Adipocyte (in vitro differentiated cells): Measurements from ENCODE around the gene PWWP2A.
"Not testable (repeated sequence)": the region's sequence is repeated elsewhere in the genome, so short reads cannot be mapped to it uniquely, and the experiment has no call there.

Experiments used
- DNase-seq: peaks from one replicate; pipeline ENCODE4 v3.0.0-alpha.2; 2015; ENCODE audit warnings: low read depth
- H3K27me3 ChIP-seq: replicated peaks from 2 replicates; pipeline ENCODE4 v1.7.0; 2013; ENCODE audit warnings: mild to moderate bottlenecking, low read length, moderate library complexity; ENCODE audit not compliant: control insufficient read depth, insufficient read depth
- H3K36me3 ChIP-seq: 2 replicates; pipeline ENCODE4 v1.7.0; 2013; ENCODE audit warnings: low read length, mild to moderate bottlenecking, moderate library complexity; ENCODE audit not compliant: control insufficient read depth, insufficient read depth, severe bottlenecking
- H3K4me1 ChIP-seq: 2 replicates; pipeline ENCODE4 v1.7.0; 2013; ENCODE audit warnings: mild to moderate bottlenecking, low read length, moderate library complexity; ENCODE audit not compliant: control insufficient read depth, insufficient read depth
- H3K4me3 ChIP-seq: 2 replicates; pipeline ENCODE4 v1.7.0; 2013; ENCODE audit warnings: mild to moderate bottlenecking, low read length, moderate library complexity
- H3K9ac ChIP-seq: 2 replicates; pipeline ENCODE4 v1.7.0; 2013; ENCODE audit warnings: mild to moderate bottlenecking, low read length, moderate library complexity
- H3K9me3 ChIP-seq: 2 replicates; pipeline ENCODE4 v1.7.0; 2013; ENCODE audit warnings: mild to moderate bottlenecking, low read length, moderate library complexity; ENCODE audit not compliant: control insufficient read depth

PWWP2A gene

DNA sequence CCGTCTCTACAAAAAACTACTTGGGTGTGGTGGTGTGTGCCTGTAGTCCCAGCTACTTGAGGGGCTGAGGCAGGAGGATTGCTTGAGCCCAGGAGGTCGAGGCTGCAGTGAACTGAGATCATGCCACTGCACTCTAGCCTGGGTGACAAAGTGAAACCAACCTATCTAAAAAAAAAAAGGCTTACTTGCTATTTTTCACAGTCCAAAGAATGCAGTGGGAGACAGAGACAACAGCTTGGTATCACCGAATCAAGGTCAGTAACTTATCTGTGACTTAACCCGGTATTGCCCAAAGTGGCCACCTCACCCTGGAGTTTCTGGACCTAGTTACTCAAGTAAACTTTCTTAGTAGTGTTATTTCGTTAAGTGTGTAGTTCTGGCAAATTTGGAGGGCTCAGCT, 50.1 kb downstream of the PWWP2A start:
- not testable (repeated sequence) for H3K9ac ChIP-seq, H3K27me3 ChIP-seq, H3K4me3 ChIP-seq, DNase-seq, H3K9me3 ChIP-seq
- Histone ChIP-seq H3K4me1 (peaks cover 13% of the 10 kb centered on the region), H3K36me3 (peaks cover 29% of the 10 kb centered on the region)

DNA sequence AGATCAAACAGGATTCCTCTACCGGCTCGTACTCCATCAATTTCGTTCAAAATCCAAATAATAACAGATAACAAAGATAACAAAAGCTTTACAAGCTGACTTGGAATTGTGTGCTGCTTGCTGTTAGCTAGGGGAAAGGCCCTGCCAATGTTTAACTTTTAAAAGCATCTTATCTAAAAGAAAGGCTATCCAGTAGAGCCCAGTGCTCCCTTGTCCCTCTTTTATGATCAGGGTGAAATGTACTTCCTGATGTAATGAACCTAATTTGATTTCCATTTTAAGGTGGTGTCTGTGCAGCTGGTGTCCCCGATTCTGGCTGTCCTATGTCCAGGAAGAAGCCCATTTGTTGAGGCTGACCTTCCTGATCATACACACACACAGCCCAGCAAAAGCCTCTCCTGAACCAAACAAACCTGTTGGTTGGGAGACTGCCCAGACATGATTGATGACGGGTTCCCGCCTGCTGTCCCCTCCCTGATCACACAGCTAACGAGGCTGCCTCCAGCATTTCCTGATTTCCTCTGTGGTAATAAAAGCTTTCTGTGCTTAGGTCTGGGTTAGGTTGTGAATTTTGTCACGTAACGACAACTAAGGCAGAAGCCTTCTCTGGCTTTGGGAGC, 54.1 kb downstream of the PWWP2A start:
- H3K27me3 ChIP-seq, result no peaks in the 10 kb centered on the region
- H3K4me1 ChIP-seq, result peaks cover 8% of the 10 kb centered on the region
- peaks cover 38% of the 10 kb centered on the region for H3K36me3 ChIP-seq
- no peaks in the 10 kb centered on the region for H3K9me3 ChIP-seq
- DNase-seq, result no peak
- no peak overlapping the region for H3K4me3 ChIP-seq
- no peak overlapping the region for H3K9ac ChIP-seq

DNA sequence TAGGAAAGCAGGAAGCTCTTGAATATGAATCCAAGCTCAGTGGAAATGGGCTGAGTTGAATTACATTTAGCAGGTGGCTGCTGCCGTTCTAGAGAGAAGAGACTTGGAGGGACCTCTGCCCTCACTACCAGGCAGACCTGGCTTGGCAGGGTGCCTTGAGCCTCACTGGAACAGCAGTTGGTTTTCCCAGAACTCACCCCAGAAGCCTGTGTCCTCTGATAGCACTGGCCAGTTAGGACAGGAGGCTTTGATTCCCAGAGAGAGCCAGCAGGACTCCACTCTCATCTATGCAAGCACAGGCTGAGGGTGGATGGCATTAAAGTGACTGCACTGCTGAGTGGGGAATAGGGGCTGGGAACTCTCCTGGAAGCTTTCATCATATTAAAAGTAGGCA, 54.8 kb downstream of the PWWP2A start:
- peaks cover 40% of the 10 kb centered on the region for H3K36me3 ChIP-seq
- DNase-seq, result no peak
- H3K4me1 ChIP-seq, result peaks cover 11% of the 10 kb centered on the region
- no peak overlapping the region for H3K9ac ChIP-seq
- no peaks in the 10 kb centered on the region for H3K9me3 ChIP-seq
- no peak overlapping the region for H3K4me3 ChIP-seq
- no peaks in the 10 kb centered on the region for H3K27me3 ChIP-seq

DNA sequence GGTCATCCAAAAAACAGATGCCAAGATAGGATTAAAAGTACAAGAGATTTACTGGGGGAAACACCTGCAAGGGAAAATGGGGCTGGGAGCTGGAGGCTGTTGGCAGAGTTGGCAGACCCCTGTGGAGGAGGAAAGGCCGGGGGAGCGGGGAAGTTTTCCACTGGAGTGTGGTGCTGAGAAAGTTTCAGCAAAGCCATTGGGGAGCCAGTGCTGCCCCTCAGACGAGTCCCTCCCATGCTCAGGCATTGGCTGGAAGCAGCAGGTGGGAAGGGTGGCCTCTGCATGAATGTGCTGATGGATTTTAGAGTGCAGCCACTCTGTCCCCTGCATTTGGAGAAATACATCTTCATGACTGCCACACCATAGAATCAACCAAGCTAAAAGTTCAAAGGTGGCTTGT, 57.5 kb downstream of the PWWP2A start:
- no peak for DNase-seq
- peaks cover 37% of the 10 kb centered on the region for H3K36me3 ChIP-seq

DNA sequence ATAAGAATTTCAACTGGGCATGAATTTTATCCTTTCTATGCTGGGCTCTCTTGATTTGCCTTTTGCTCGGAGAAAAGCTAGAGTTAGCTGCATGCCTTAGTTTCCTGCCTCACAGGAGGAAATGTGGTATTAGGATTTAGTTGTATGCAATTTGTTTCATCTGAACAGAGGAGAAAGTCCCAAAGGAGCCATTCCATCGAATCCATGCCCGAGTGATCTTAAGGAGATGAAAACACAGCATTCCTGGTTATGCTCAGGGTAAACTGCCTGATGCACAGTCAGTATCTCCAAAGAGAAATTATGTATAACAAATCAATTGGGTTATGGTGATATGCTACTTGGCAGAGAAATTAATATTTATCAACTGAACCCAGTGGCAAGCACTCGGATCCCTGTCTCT, 59.2 kb downstream of the PWWP2A start:
- H3K9ac ChIP-seq, result no peak overlapping the region
- peaks cover 40% of the 10 kb centered on the region for H3K36me3 ChIP-seq
- H3K4me3 ChIP-seq, result no peak overlapping the region
- DNase-seq, result no peak
- H3K27me3 ChIP-seq, result no peaks in the 10 kb centered on the region
- peaks cover 12% of the 10 kb centered on the region for H3K4me1 ChIP-seq
- no peaks in the 10 kb centered on the region for H3K9me3 ChIP-seq

More for the DNA sequence above, 57.5 kb downstream of the PWWP2A start:
- Histone ChIP-seq H3K9me3 (no peaks in the 10 kb centered on the region), H3K4me3 (no peak overlapping the region), H3K27me3 (no peaks in the 10 kb centered on the region), H3K4me1 (peaks cover 11% of the 10 kb centered on the region), H3K9ac (no peak overlapping the region)

DNA sequence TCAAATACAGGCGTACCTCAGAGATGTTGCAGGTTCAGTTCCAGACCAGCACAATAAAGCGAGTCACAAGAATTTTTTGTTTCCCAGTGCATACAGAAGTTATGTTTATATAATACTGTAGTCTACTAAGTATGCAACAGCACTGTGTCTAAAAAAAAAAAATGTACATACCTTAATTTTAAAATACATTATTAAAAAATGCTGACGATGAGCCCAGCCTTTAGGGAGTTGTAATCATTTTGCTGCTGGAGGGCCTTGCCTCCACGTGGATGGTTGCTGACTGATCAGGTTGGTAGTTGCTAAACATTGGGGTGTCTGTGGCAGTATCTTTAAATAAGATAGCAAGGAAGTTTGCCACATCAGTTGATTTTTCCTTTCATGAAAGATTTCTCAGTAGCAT, 62.0 kb downstream of the PWWP2A start:
- peaks cover 41% of the 10 kb centered on the region for H3K36me3 ChIP-seq
- H3K4me3 ChIP-seq, result no peak overlapping the region
- no peaks in the 10 kb centered on the region for H3K9me3 ChIP-seq
- DNase-seq, result no peak
- H3K27me3 ChIP-seq, result no peaks in the 10 kb centered on the region
- H3K4me1 ChIP-seq, result peaks cover 21% of the 10 kb centered on the region
- H3K9ac ChIP-seq, result no peak overlapping the region

DNA sequence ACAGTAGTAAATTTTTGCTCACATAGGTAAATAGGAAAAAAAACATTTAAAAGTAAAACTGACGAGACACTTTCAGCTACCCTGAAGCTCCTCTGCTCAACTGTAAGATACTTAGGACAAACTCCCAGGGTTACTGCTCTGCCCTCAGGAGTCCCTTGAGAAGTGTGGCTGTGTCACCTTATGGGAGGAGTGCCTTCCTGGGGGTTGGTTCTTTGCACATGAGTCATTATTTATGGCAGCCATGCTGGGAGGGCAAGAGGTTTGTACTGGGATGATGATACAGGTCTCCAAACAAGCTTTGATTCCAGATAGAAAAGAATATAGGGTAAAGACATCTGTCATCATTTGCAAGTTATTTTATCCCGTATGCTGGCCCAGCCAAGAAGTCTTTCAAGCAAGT, 64.4 kb downstream of the PWWP2A start:
- DNase-seq, result no peak
- H3K36me3 ChIP-seq, result peaks cover 55% of the 10 kb centered on the region
- H3K9ac ChIP-seq, result no peak overlapping the region
- H3K9me3 ChIP-seq, result no peaks in the 10 kb centered on the region
- peaks cover 13% of the 10 kb centered on the region for H3K4me1 ChIP-seq
- H3K27me3 ChIP-seq, result no peaks in the 10 kb centered on the region
- no peak overlapping the region for H3K4me3 ChIP-seq

DNA sequence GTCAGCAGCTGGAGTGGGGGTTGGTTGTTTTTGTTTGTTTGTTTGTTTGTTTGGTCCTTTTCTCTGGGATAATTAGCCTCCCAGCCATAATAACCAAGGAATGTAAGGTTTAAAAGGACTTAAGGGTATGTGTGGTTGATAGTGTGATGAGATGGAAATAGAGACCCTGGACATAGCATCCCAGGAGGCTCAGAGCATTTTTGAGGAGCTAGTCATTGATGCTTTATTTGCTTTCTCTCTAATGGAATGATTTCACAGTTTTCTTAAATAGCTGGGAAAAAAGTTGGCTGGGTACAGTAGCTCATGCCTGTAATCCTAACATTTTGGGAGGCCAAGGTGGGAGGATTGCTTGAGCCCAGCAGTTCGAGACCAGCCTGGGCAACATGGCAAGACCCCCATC, 65.2 kb downstream of the PWWP2A start:
- Histone ChIP-seq H3K36me3 (peaks cover 59% of the 10 kb centered on the region), H3K9me3 (no peaks in the 10 kb centered on the region), H3K27me3 (no peaks in the 10 kb centered on the region), H3K4me3 (no peak overlapping the region), H3K4me1 (peaks cover 12% of the 10 kb centered on the region), H3K9ac (no peak overlapping the region)
- no peak for DNase-seq

DNA sequence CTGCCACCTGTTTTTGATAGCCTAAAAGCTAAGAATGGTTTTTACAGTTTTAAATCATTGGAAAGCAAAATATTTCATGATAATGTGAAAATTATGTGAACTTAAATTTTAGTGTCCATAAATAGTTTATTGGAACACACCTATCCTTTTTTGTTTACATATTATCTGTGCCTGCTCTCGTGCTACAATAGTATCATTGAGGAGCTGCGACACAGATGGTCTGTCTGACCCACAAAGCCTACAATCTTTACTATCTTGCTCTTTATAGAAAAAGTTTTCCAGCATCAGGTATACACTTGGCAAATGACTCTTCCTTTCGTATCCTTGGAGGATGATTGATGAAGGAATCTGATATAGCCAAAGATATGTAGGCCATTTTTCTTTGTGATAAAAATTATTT, 70.2 kb downstream of the PWWP2A start:
- H3K27me3 ChIP-seq, result no peaks in the 10 kb centered on the region
- H3K4me1 ChIP-seq, result peaks cover 27% of the 10 kb centered on the region
- H3K36me3 ChIP-seq, result peaks cover 38% of the 10 kb centered on the region
- no peak overlapping the region for H3K9ac ChIP-seq
- no peaks in the 10 kb centered on the region for H3K9me3 ChIP-seq
- DNase-seq, result no peak
- H3K4me3 ChIP-seq, result no peak overlapping the region

DNA sequence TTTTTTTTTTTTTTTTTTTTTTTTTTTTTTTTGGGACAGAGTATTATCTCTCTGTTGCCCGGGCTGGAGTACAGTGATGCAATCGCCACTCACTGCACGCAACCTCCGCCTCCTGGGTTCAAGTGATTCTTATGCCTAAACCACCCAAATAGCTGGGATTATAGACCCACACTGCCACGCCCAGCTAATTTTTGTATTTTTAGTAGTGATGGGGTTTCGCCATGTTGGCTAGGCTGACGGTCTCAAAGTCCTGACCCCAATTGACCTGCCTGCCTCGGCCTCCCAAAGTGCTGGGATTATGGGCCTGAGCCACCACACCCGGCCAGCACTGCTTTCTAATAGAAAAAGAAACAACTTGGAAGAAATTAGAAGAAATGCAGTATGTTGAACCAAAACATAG, 71.1 kb downstream of the PWWP2A start:
- H3K9ac ChIP-seq, result no peak overlapping the region
- no peak overlapping the region for H3K4me3 ChIP-seq
- H3K27me3 ChIP-seq, result no peaks in the 10 kb centered on the region
- peaks cover 47% of the 10 kb centered on the region for H3K36me3 ChIP-seq
- no peak for DNase-seq
- H3K4me1 ChIP-seq, result peaks cover 23% of the 10 kb centered on the region
- no peaks in the 10 kb centered on the region for H3K9me3 ChIP-seq

DNA sequence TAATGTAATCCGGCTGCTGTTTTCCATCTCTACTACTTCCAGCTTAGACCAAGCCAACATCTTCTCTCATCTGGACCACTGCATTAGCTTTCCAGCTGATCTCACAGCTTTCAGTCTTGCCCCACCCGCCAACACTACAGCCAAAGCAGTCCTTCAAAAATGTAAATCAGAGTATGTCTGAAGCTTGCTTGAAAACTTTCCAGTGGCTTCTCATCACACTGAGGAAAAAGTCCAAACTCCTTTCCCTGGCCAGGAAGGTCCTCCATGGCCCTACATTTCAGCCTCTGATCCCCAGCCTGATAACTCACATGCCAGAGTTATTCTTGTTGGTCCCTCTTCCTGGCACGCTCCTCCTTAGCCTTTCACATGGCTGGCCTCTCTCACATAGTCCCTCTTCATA, 71.8 kb downstream of the PWWP2A start:
- Histone ChIP-seq H3K27me3 (no peaks in the 10 kb centered on the region), H3K4me3 (peak overlapping the region; percentile 36), H3K9ac (peak overlapping the region; percentile 63), H3K4me1 (peaks cover 23% of the 10 kb centered on the region), H3K36me3 (peaks cover 43% of the 10 kb centered on the region), H3K9me3 (no peaks in the 10 kb centered on the region)
- DNase-seq, result no peak

DNA sequence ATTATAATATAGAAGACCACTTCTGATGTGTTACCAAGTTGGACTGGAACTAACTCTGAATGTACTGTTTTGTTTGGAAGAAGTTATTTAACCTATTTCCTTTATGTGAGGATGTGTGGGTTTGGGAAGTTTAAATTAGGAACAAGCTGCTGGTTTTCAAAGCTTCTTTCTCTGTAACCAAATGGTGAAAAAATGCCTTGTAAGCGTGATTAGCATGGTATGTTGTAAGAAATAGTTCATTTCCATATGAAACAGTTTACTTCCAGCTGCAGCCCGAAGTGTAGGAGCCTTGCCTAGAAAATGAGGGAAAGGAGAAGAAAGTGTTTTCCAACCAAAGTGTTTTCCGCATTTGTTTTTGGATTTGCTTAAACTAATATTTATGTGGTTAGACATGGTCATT, 74.3 kb downstream of the PWWP2A start:
- H3K4me1 ChIP-seq, result peaks cover 23% of the 10 kb centered on the region
- H3K9me3 ChIP-seq, result no peaks in the 10 kb centered on the region
- no peak overlapping the region for H3K4me3 ChIP-seq
- H3K9ac ChIP-seq, result no peak overlapping the region
- DNase-seq, result peak; percentile 18
- peaks cover 43% of the 10 kb centered on the region for H3K36me3 ChIP-seq
- H3K27me3 ChIP-seq, result no peaks in the 10 kb centered on the region
